ENCODE data around the gene TAS2R60. TPM values are rescaled to one million over a fixed set of nuclear protein-coding genes. Genes with fewer than 3 reads are reported as not detected.

Gene TAS2R60
- total RNA-seq, 4 donors from 2014 or later = 0.82 TPM; not detected in 3

DNA sequence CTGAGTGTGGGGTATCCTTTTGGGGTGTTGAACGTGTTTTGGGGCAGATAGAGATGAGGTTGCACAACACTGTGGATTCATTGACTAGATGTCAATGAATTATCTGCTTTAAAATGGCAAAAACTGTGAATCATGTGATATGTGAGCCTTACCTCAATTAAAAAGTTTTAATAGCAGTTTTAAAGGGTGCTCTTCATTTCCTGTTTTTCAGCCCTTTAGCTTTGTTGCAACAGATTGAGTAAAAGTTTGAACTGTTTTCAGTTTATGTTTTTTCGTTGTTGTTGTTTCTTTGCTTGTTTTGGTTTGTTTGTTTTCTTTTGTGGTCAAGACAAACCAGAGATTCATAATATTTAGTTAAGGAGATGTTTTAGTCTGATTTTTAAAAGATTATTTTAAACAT, 43.8 kb downstream of the TAS2R60 start:
- TF ChIP-seq, protein P1, sequence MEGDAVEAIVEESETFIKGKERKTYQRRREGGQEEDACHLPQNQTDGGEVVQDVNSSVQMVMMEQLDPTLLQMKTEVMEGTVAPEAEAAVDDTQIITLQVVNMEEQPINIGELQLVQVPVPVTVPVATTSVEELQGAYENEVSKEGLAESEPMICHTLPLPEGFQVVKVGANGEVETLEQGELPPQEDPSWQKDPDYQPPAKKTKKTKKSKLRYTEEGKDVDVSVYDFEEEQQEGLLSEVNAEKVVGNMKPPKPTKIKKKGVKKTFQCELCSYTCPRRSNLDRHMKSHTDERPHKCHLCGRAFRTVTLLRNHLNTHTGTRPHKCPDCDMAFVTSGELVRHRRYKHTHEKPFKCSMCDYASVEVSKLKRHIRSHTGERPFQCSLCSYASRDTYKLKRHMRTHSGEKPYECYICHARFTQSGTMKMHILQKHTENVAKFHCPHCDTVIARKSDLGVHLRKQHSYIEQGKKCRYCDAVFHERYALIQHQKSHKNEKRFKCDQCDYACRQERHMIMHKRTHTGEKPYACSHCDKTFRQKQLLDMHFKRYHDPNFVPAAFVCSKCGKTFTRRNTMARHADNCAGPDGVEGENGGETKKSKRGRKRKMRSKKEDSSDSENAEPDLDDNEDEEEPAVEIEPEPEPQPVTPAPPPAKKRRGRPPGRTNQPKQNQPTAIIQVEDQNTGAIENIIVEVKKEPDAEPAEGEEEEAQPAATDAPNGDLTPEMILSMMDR (IDR thresholded peaks at IDR 0.05; ENCODE audit: low read depth) = no peak

DNA sequence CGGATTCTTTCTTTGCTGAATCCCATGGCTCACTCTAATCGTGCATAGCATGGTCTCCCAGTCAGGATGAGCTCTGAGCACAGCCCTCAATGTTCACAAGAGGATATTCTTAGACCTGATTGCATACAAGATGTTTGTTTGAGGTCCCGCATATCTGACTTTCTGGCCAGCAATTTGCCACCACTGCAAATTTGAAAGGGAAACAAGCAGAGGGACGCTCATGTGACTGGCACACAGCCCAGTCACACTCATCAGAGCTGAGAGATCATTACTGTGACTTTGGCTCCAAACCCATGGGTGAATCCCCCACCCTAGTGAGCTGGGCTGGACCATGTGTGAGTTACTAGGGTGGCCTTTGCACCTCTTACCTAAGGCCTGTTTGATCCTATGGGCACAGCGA, 44.3 kb downstream of the TAS2R60 start:
- TF ChIP-seq, protein P1 (IDR thresholded peaks at IDR 0.05; ENCODE audit: low read depth) = no peak

GRCh38 chr7:143490717-143491306, 47.6 kb downstream of the TAS2R60 start:
- TF ChIP-seq, protein P1 (IDR thresholded peaks at IDR 0.05; ENCODE audit: low read depth) = no peak

DNA sequence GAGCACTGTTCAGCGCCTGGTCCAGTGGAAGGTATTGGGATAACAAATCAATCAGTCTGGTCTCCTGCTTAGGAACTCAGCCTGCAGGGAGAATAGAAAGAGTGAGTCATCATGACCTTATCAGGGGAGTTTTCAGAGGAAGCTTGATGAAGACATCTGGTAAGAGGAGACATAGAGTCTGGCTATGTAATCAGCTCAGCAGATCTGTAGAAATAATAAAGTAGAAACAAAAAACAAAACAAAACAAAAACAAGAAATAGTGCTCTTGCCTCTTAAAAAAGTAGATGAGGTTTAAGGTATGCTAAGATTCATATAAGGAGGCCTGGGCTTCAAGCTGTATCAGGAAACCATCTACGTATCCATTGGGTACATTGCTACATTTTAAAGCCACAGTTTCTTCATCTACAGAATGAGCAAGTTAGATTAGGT, 48.8 kb downstream of the TAS2R60 start:
- TF ChIP-seq, protein P1 (IDR thresholded peaks at IDR 0.05; ENCODE audit: low read depth) = no peak

DNA sequence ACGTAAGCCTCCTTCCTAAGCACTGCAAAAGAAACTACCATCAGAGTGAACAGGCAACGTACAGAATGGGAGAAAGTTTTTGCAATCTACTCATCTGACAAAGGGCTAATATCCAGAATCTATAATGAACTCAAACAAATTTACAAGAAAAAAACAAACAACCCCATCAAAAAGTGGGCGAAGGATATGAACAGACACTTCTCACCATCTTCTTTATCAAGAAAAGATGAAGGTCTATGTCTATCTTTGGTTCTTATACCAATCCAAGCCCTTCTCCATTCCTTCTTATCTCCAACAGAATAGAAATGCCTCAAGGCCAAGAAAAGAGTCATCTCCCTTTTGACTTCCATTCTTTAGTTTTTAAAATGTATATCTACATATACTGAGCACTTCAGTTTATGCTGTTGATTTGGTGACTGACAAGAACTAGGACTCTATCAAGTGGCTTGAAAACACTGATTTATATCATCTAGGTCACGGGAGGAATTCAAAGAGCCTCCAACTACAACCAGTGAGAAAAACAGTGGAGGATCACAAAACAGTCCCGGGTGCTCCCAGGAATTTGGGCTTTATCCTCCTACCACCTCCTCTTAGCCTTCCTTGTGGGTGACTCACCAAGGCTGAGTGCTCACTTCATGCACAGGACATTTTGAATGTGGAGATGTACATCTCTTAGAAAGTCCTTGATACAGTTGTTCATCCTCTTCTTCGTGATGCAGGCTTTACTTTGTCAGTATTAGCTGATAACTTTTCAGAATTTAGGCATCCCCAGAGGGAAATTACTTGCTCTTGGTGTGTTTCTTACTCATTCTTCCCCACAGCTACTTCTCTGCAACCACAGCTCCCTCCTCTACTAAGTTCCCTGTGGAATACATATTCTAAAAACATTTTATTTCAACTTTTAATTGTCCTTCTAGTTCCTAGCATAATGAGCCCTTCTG, 49.8 kb downstream of the TAS2R60 start:
- TF ChIP-seq, protein P1 (IDR thresholded peaks at IDR 0.05; ENCODE audit: low read depth) = no peak

GRCh38 chr7:143493751-143494150, 50.5 kb downstream of the TAS2R60 start:
- TF ChIP-seq, protein P1 (IDR thresholded peaks at IDR 0.05; ENCODE audit: low read depth) = no peak

Other genes starting within 250 kb of the TAS2R60 start
- gene TAS2R40, start 221.4 kb upstream of the TAS2R60 start, total RNA-seq = not detected
- gene GSTK1, start 180.0 kb upstream of the TAS2R60 start, total RNA-seq = 100 to 1,000 TPM; 179 to 264 (median 208) TPM
- 10 to 100 TPM in 1 of 4 donors, under 1 TPM in 1, not detected in 2; 0.66 to 11.9 TPM for gene TMEM139, start 158.5 kb upstream of the TAS2R60 start, total RNA-seq
- 10 to 100 TPM; 15.6 to 25.3 (median 17.6) TPM for gene CASP2, start 155.1 kb upstream of the TAS2R60 start, total RNA-seq
- under 1 TPM in 1 of 4 donors, not detected in 3; 0.38 TPM for gene CLCN1, start 127.3 kb upstream of the TAS2R60 start, total RNA-seq
- gene FAM131B, start 80.7 kb upstream of the TAS2R60 start, total RNA-seq = 1 to 10 TPM in 1 of 4 donors, under 1 TPM in 2, not detected in 1; 0.19 to 2.4 (median 0.22) TPM
- 10 to 100 TPM; 26.9 to 79.9 (median 56.7) TPM for gene ZYX, start 62.1 kb upstream of the TAS2R60 start, total RNA-seq
- under 1 TPM in 1 of 4 donors, not detected in 3; 0.94 TPM for gene EPHA1, start 34.6 kb upstream of the TAS2R60 start, total RNA-seq
- gene TAS2R41, start 34.4 kb downstream of the TAS2R60 start, total RNA-seq = not detected
- 1 to 10 TPM in 2 of 4 donors, not detected in 2; 1.3 to 1.5 TPM for gene CTAGE15, start 128.3 kb downstream of the TAS2R60 start, total RNA-seq
- 1 to 10 TPM in 3 of 4 donors, under 1 TPM in 1; 0.98 to 4.0 (median 2.4) TPM for gene TCAF2, start 177.5 kb downstream of the TAS2R60 start, total RNA-seq

All from subcutaneous adipose tissue (tissue), 4 donors.